GM12864 (cell line): ENCODE measurements around the gene CLTCL1.

Experiments
- DNase-seq: peaks from one replicate; pipeline ENCODE4 v3.0.0-alpha.2; 2011; ENCODE audit warnings: low read depth
- H3K4me3 ChIP-seq: 2 replicates; pipeline ENCODE4 v1.5.1; 2011; ENCODE audit warnings: mild to moderate bottlenecking, low read depth, low read length, control low read depth
- TF ChIP-seq, protein P1 (sequence below): IDR thresholded peaks from 2 replicates; pipeline ENCODE4 v1.5.1; 2011; ENCODE audit warnings: low read depth, mild to moderate bottlenecking, moderate library complexity, low read length, control low read depth, inconsistent platforms; ENCODE audit errors: missing control alignments

Gene CLTCL1

DNA sequence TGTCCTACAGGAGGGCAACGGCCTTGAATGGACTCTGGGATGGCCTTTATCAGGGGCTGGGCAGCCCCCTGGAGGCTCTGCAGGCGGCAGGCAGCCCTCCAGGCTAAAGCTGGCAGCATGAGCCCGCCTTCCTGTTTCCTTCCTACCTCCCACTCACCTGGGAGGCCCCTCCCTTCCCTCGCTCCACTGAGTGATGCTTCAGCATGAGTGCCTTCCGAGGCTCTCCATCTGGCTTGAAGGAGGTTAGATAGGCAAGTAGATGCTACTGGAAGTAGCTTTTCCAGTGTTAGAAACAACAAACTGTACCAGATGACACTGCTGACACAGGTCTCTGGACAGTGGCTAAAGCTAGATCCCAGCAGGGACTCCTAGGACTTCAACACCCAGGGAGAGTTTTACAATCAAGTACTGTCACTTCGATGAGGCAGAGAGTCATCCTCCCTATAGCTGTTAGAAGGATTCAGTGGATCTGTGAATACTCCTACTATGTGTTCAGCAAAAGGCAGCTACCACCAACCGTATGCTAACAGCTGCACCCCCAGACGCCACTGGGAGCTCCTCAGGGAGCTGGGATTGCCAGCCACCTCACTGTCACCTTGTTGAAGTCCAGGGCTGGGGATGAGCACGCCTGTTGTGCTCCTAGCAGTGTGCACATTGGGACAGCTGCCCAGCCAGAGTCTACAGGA, 108.9 kb downstream of the CLTCL1 start:
- no peak for DNase-seq
- H3K4me3 ChIP-seq, result no peak overlapping the region
- TF ChIP-seq, protein P1, sequence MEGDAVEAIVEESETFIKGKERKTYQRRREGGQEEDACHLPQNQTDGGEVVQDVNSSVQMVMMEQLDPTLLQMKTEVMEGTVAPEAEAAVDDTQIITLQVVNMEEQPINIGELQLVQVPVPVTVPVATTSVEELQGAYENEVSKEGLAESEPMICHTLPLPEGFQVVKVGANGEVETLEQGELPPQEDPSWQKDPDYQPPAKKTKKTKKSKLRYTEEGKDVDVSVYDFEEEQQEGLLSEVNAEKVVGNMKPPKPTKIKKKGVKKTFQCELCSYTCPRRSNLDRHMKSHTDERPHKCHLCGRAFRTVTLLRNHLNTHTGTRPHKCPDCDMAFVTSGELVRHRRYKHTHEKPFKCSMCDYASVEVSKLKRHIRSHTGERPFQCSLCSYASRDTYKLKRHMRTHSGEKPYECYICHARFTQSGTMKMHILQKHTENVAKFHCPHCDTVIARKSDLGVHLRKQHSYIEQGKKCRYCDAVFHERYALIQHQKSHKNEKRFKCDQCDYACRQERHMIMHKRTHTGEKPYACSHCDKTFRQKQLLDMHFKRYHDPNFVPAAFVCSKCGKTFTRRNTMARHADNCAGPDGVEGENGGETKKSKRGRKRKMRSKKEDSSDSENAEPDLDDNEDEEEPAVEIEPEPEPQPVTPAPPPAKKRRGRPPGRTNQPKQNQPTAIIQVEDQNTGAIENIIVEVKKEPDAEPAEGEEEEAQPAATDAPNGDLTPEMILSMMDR, result no peak

DNA sequence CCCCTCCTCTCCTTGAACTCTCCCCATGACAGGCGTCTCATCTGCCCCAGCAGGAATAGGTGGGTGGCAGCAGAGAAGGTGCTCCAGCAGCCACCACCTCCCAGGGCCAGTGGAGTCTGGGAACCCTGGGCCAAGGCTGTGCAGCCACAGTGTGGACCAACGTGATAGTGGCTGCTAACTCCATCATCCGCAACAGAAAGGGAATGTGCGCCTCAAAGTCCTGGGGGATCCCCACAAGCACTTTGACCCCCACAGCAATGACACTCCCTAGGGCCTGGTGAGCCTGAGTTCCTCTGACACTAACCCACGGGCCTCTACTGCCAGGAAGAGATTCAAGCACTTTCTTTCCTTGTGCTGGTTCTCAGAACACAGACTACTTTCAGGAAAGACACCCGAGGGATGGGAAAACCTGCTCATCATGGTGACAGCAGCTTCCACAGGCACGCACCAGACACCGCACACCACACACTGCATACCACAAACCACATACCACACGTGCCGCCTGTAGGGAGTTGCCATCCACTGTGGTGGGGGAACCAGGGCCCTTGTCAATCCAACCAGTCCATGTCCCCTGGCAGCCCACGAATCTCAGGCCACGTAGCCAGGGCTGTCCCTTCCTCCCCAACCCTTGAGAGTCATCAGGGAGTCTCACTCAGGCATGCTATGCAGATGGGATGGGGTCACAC, 109.6 kb downstream of the CLTCL1 start:
- no peak overlapping the region for H3K4me3 ChIP-seq
- no peak for DNase-seq
- TF ChIP-seq, protein P1, result no peak

DNA sequence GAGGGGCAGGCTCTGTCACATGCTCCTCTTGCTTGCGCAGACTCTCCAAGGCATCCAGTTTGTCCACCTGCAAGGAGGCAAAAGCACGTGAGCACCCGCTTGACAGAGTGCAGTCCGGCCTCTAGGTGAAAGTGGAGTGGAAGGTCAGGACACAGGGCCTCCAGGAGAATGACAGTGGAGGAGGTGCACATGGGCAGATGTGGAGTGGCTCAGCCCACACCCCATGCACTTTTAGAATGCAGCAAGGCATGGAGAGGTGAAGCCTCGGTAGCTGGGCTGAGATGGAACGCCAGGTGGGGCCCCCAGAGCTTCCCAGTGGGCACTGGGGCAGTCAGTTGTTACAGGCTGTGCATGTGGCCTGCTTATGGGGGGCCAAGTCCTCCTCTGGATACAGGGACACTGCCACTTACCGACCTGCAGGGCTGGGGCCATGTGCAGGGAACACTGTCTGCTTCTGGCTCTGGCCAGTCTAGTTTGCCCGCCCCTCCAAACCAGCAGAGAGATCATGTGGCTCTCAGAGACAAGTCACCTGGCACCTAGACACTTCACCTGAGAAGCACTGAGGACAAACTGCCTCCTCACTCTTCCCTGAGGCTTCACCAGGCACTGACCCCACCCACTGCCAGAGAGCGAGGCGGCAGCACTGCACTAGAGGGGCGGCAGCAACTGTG, 110.6 kb downstream of the CLTCL1 start:
- H3K4me3 ChIP-seq, result no peak overlapping the region
- TF ChIP-seq, protein P1, result no peak
- no peak for DNase-seq

DNA sequence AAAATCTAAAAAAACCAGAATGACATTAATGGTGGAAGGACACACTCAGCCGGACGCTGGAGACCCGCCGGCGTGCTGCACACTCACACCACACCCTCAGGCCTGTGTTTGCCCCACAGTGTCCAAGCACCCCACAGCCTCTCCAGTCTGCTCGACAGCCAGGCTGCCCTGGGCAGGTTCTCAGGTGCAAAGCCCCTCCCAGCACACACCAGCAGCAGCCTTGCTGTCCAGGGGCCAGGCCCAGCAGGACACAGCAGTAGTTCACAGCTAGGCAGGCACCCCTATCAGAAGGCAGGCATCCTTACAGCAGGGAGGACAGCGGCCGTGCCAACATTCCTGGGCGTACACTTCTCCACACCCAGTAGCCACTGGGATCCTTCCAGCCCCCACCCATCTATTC, 111.3 kb downstream of the CLTCL1 start:
- no peak for DNase-seq
- no peak overlapping the region for H3K4me3 ChIP-seq
- TF ChIP-seq, protein P1, result no peak

DNA sequence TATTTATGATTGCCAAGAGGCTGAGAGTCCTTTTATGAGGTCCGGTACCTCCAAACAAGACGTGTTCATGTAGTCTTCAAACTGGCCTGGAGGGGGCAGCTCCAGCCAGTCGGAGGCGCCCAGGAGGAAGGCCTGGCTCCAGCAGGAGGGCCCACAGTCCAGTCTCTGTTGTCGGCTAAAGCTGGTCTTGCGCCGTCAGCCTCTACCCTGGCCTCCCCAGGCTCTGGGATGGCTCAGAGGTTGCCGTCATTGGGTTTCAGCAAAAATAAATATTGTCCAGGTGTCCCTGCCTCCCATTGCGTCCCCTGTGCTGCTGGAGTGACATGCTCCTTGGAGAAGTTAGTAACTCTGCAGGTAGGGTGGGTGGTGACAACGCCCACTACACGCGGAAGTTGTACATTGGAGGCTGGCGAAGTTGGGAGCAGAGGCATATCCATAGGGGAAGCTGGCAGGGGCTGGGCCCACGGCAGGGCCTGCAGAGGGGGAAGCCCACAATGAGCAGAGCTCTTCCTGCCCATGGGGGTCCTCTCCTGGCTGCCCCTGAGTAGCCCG, 111.9 kb downstream of the CLTCL1 start:
- peak; percentile 57 for DNase-seq
- TF ChIP-seq, protein P1, result peak; percentile 77
- H3K4me3 ChIP-seq, result peak overlapping the region; percentile 77

DNA sequence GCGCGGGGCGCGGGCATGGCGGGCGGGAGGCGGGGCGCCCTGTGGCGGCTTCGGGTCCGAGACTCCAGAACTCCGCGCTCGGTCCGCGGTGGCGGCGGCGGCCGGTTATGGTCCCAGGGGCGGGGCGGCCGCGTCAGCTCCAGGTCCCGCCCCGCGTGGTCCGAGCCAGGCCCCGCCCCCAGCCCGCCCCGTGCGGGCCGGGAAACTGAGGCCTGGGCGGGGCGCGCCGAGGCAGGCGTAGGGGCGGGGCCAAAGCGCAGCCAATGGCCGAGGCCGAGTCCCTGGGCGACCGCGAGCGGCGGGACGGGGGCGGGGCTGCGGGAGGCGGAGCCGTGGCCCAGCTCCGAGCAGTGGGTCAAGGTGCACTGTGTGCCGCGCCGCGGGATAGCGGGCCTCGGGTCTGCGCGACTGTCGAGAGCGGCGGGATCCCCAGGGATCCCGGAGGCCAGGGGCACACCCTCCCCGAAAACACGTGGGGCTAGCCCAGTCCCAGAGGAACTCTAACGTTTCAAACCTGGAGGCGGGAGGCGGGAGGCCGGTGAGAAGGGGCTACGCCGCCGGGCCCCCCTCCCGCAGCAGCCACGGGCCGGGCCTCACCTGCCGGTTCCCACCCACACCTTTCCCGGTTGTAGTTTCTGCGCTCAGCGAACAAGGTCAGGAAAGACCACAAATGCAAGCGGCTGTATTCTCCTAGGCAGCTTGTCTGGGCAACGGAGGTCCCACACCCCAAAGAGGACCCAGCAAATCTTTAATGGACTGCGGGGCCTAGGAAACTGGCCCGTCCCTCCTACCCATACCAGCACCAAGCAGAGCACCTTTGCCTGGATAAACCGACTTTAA, 112.6 kb downstream of the CLTCL1 start, which contains the start of gene SLC25A1:
Gene SLC25A1, minus strand, starts transcription at position 80 of the 840 bp plus-strand sequence. Its CDS starts 63 bp downstream, at position 17.
- DNase-seq, result peak; percentile 44
- TF ChIP-seq, protein P1, result no peak
- H3K4me3 ChIP-seq, result peak within 1 kb of the TSS; percentile 77
